GM23338 (cell line): ENCODE results near the gene GNG10. TPM values are rescaled to one million over a fixed set of nuclear protein-coding genes. Genes with fewer than 3 reads are reported as not detected.

Experiments used
- ATAC-seq: fragments of 200-7000 bp; cut with Tn5 transposase; 3 replicates; pipeline ENCODE4 v1.9.1; 2020
- DNase-seq: peaks from one replicate; pipeline ENCODE4 v3.0.0-alpha.2; 2015; ENCODE audit warnings: low spot score
- H2AFZ ChIP-seq: fragments of 200-600 bp; sonication (generic); 2 replicates; pipeline ENCODE4 v1.8.0; 2016; ENCODE audit warnings: antibody characterized with exemption, mild to moderate bottlenecking, moderate library complexity
- H3F3A ChIP-seq: fragments of 200-600 bp; sonication (generic); replicated peaks from 2 replicates; pipeline ENCODE4 v1.8.0; 2017; ENCODE audit warnings: antibody characterized with exemption, mixed run types, low read depth
- H3K27ac ChIP-seq: fragments of 200-600 bp; sonication (generic); 2 replicates; pipeline ENCODE4 v1.6.1; 2016; ENCODE audit warnings: low read depth
- H3K27me3 ChIP-seq: fragments of 200-600 bp; sonication (generic); 2 replicates; pipeline ENCODE4 v1.8.0; 2016; ENCODE audit warnings: mild to moderate bottlenecking, mixed run types, moderate library complexity; ENCODE audit not compliant: insufficient read depth
- H3K36me3 ChIP-seq: fragments of 200-600 bp; sonication (generic); 2 replicates; pipeline ENCODE4 v1.8.0; 2016; ENCODE audit warnings: mild to moderate bottlenecking; ENCODE audit not compliant: insufficient read depth
- H3K4me1 ChIP-seq: fragments of 200-600 bp; sonication (generic); 2 replicates; pipeline ENCODE4 v1.8.0; 2016; ENCODE audit warnings: mild to moderate bottlenecking, moderate library complexity; ENCODE audit not compliant: insufficient read depth
- H3K4me2 ChIP-seq: fragments of 200-600 bp; sonication (generic); 2 replicates; pipeline ENCODE4 v1.7.1; 2017; ENCODE audit warnings: mixed run types
- H3K4me3 ChIP-seq: fragments of 200-600 bp; sonication (generic); 2 replicates; pipeline ENCODE4 v1.6.1; 2016; ENCODE audit warnings: mixed run types
- H3K79me2 ChIP-seq: fragments of 200-600 bp; sonication (generic); replicated peaks from 2 replicates; pipeline ENCODE4 v1.8.0; 2017; ENCODE audit warnings: mild to moderate bottlenecking; ENCODE audit not compliant: insufficient read depth
- H3K9me2 ChIP-seq: fragments of 200-600 bp; sonication (generic); 2 replicates; pipeline ENCODE4 v1.8.0; 2017; ENCODE audit not compliant: insufficient read depth
- H4K20me1 ChIP-seq: fragments of 200-600 bp; sonication (generic); replicated peaks from 2 replicates; pipeline ENCODE4 v1.8.0; 2017; ENCODE audit warnings: mild to moderate bottlenecking; ENCODE audit not compliant: insufficient read depth
- H3K27ac Mint-ChIP-seq: 2 replicates; pipeline ENCODE4 v1.8.0; 2020; ENCODE audit warnings: inconsistent platforms, mild to moderate bottlenecking, moderate library complexity, mixed read lengths
- H3K27me3 Mint-ChIP-seq: 3 replicates; pipeline ENCODE4 v1.8.0; 2022; ENCODE audit warnings: low read depth, mild to moderate bottlenecking, moderate library complexity, mixed read lengths, inconsistent platforms; ENCODE audit not compliant: insufficient read depth, poor library complexity
- H3K36me3 Mint-ChIP-seq: 3 replicates; pipeline ENCODE4 v1.8.0; 2021; ENCODE audit warnings: low read depth, mild to moderate bottlenecking, inconsistent platforms, moderate library complexity, mixed read lengths
- H3K4me1 Mint-ChIP-seq: 3 replicates; pipeline ENCODE4 v1.8.0; 2020; ENCODE audit warnings: mild to moderate bottlenecking, inconsistent platforms, mixed read lengths
- H3K4me3 Mint-ChIP-seq: 3 replicates; pipeline ENCODE4 v1.8.0; 2021; ENCODE audit warnings: moderate library complexity, mild to moderate bottlenecking, inconsistent platforms, mixed read lengths
- H3K9me3 Mint-ChIP-seq: 3 replicates; pipeline ENCODE4 v1.8.0; 2020; ENCODE audit warnings: moderate library complexity, mild to moderate bottlenecking, inconsistent platforms, mixed read lengths
- CTCF ChIP-seq, 2 experiments: fragments of 200-600 bp in 1 of 2; sonication (generic) in 1 of 2; conservative IDR thresholded peaks; 2 replicates each; pipeline versions ENCODE4 v1.5.1 to v1.6.1; 2016 to 2017; ENCODE audit warnings: antibody characterized with exemption in 2 of 2, low read depth in 2 of 2, mild to moderate bottlenecking in 2 of 2, moderate library complexity in 1 of 2
- POLR2AphosphoS5 ChIP-seq: IDR thresholded peaks from 2 replicates; pipeline ENCODE4 v1.6.1; 2016; ENCODE audit warnings: antibody characterized with exemption, low read depth
- ZNF114 ChIP-seq: fragments of 250-450 bp; sonication (Bioruptor Pico); IDR thresholded peaks from 2 replicates; pipeline ENCODE4 v1.5.0; 2020; ENCODE audit warnings: mild to moderate bottlenecking, moderate library complexity
- ZNF462 ChIP-seq: fragments of 250-450 bp; sonication (Bioruptor Pico); IDR thresholded peaks from 2 replicates; pipeline ENCODE4 v1.5.0; 2020; ENCODE audit warnings: mild to moderate bottlenecking, moderate library complexity
- polyA plus RNA-seq: library from polyadenylated mRNA; unstranded; fragments of >200 nt; fragmentation: Nextera tagmentation; extraction: Ambion mirVana; gene quantifications from 2 replicates; pipeline ENCODE4 v1.2.1, GENCODE V29; 2016
- total RNA-seq: library from RNA; depleted of rRNA; stranded (reverse); fragments of >200 nt; shearing (Covaris generic); gene quantifications from 2 replicates; pipeline ENCODE4 v1.2.3, GENCODE V29; 2014

Gene GNG10
- total and polyA plus RNA-seq, 2 experiments from 2014 or later = 49.9 to 61.2 TPM

GRCh38 chr9:111622626-111623025 lies 38.8 kb upstream of the GNG10 start (continued):
- TF ChIP-seq POLR2AphosphoS5 (no peak), CTCF (conservative IDR thresholded peaks at IDR 0.05; ENCODE audit: low read depth in 2 of 2) (no peak)

GRCh38 chr9:111627260-111627963 lies 34.0 kb upstream of the GNG10 start:
- H3K4me1 ChIP-seq = peaks cover 4% of the 10 kb centered on the region
- TF ChIP-seq ZNF114 (CRISPR knock-in tag) (no peak), CTCF (conservative IDR thresholded peaks at IDR 0.05; ENCODE audit: low read depth in 2 of 2) (peak in 1 of 2 experiments; percentile 36; a peak in 2 of 4 replicates)
- no peak for ATAC-seq
- DNase-seq = no peak
- H3K79me2 ChIP-seq = peaks cover 9% of the 10 kb centered on the region
- no peaks in the 10 kb centered on the region for H3K27me3 ChIP-seq
- Mint-ChIP-seq H3K27ac (peak overlapping the region; percentile 92), H3K4me3 (no peak overlapping the region), H3K9me3 (no peaks in the 10 kb centered on the region), H3K27me3 (peaks cover 4% of the 10 kb centered on the region), H3K4me1 (peaks cover 16% of the 10 kb centered on the region), H3K36me3 (no peaks in the 10 kb centered on the region)
- H3K27ac ChIP-seq = no peak overlapping the region
- H4K20me1 ChIP-seq = no peaks in the 10 kb centered on the region
- H3F3A ChIP-seq = no peaks in the 10 kb centered on the region
- peak overlapping the region; percentile 73 for H2AFZ ChIP-seq
- H3K36me3 ChIP-seq = no peaks in the 10 kb centered on the region
- H3K4me3 ChIP-seq = no peak overlapping the region
- no peak overlapping the region for H3K4me2 ChIP-seq
- no peaks in the 10 kb centered on the region for H3K9me2 ChIP-seq

- Mint-ChIP-seq H3K4me3 (no peak overlapping the region), H3K4me1 (peaks cover 26% of the 10 kb centered on the region), H3K36me3 (no peaks in the 10 kb centered on the region), H3K9me3 (no peaks in the 10 kb centered on the region), H3K27ac (no peak overlapping the region), H3K27me3 (peaks cover 4% of the 10 kb centered on the region)
- no peak for DNase-seq
- no peaks in the 10 kb centered on the region for H3K27me3 ChIP-seq
- peaks cover 19% of the 10 kb centered on the region for H3K79me2 ChIP-seq
- no peaks in the 10 kb centered on the region for H3K36me3 ChIP-seq
- H3K4me3 ChIP-seq = no peak overlapping the region
- ATAC-seq = no peak
- no peak overlapping the region for H3K4me2 ChIP-seq
- H3K4me1 ChIP-seq = peaks cover 8% of the 10 kb centered on the region
- H3F3A ChIP-seq = no peaks in the 10 kb centered on the region
- 0 out of 2 replicates have a peak, but pooled peaks cover under 1% of the 10 kb centered on the region for H4K20me1 ChIP-seq
- no peak overlapping the region for H2AFZ ChIP-seq
- H3K9me2 ChIP-seq = no peaks in the 10 kb centered on the region
- H3K27ac ChIP-seq = no peak overlapping the region
- TF ChIP-seq ZNF462 (CRISPR knock-in tag) (no peak), CTCF (conservative IDR thresholded peaks at IDR 0.05; ENCODE audit: low read depth in 2 of 2) (no peak)
Measured at GRCh38 chr9:111628411-111628810, 33.0 kb upstream of the GNG10 start.
